ENCODE results near the gene TBC1D10A.

TBC1D10A gene

DNA sequence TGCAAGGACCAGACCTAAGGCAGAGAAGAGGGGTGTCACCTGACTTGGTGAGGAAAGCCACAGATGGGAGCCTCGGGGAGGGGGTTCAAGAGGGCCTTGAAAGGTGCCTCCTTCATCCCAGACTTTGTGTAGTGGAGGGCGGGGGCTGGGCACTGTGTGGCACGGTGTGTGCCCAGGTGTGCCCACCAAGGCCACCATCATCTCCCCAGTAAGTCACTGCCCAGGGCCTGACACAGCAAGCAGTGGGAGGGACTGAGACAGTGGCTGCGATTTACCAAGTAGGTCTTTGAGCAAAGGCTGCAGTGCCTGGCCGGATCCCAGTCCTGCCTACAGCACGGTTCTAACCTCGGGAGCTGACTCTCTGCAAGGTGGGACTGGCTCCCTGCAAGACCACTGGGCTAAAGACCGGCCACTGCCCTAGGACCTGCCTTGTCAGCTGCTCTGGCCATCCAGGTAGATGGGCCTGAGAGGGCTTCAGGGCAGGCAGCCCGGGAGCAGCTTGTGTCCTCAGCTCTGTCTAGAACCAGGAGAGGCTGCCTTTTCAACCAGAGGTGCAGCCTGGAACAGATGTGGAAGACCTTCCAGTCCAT, 61.5 kb downstream of the TBC1D10A start:
- no peak for DNase-seq

DNA sequence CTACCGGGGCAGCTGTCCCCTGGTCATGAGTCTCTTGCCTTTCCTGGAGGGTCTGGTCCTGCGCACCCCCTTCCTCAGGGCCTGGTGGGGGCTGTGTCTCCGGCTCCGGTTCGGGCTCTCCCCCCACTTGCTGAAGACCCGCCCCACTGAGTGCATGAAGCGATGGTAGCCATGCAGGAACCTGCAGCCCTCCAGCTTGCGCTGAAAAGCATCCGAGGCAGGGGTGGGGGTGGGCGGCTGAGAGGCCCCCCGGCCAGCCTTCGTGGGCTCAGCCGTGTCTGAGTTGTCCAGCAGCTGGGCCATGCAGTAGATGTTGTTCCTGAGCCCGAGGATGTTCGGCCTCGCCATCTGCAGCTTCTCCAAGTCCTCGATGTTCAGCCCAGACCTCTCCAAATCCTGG, 62.9 kb downstream of the TBC1D10A start:
- no peak for DNase-seq

DNA sequence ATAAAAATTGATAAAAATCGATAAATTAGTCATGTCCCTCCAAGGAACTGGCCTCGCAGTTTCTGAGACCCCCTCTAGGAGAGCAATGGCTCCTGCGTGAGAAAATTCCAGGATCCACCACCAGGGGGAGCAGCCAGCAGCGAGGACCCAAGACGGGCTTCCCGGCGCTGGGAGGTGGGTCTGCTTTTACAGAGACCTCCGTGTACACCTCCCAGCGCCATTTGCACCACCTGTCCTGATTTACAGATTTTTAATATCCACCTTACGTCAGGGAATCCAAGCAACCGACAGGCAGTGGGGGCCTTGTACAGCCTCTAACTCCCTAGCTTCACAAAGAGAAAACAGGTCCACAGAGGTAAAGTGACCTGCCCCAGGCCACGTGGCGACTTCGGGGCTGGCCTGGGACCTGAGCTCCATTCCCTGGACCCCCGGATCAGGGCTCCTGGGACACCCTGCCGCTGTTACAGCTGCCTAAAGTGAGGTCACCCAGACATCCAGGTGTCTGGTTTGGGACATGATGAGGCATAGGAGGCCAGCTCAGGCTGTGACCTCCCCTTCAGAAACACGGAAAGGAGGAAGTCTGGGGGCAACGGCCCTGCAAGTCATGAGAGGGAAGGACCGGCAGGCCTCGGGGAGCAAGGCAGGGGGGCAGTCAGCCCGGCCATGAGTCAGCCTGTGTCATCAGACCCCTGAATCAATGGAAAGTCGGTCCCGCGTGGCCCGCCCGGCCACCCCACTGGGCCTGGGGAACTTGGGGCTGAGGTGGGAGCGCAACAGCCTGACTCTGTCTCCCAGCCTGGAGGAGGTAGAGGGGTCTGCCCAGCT, 63.6 kb downstream of the TBC1D10A start:
- DNase-seq: peak; percentile 51 to 63

DNA sequence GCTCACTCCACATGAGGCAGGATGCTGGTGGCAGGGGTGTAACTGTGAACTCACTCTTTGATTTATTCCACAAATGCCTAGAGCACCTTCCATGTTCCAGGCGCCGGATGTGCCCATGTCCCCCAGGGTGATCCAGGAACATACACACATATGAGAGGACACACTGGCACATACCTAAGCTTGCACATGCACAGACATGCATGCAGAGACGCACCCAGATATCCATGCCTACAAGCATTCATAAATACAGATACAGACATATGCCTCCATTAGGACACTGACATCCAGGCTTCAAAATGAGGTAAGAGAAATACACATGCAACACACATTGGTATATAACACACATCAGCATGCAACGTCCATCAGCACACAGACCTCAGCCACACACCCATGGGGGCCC, 64.6 kb downstream of the TBC1D10A start:
- DNase-seq: no peak

DNA sequence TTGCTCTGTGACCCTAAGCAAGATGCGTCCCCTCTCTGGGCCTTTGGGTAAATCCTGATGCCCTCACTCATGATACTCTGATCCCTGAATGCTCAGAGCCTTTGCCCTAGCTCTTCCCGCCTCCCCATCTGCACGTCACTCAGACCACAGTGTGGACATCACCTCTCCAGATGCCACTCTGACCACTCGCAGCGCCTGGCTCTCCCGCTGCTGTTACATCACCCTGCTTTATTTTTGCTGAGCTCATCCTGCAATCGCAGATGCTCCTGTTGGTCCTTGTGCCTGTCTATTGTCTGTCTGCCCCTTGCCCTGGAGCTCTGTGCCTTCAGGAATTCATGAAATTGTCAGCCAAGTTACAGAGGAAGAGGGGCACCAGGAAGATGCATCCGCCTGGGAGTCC, 65.6 kb downstream of the TBC1D10A start:
- no peak for DNase-seq

DNA sequence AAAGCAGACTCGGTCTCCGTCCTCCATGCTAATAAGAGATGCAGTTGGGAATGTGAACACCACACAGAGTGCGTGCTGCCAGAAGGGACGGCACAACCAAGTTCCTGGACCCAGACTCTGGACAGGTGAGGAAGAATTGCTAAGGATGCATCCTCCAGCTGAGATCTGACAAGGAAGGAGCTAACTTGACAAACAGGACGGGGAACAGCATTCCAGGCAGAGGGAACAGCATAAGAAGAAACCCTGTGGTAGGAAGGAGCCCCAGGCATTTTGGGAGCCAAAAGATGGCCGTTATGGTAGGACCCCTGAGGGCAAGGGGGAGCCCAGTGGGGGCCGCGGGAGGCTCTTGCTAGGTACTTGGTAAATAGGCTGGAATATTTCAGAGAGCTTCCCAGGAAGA, 66.1 kb downstream of the TBC1D10A start:
- no peak for DNase-seq

DNA sequence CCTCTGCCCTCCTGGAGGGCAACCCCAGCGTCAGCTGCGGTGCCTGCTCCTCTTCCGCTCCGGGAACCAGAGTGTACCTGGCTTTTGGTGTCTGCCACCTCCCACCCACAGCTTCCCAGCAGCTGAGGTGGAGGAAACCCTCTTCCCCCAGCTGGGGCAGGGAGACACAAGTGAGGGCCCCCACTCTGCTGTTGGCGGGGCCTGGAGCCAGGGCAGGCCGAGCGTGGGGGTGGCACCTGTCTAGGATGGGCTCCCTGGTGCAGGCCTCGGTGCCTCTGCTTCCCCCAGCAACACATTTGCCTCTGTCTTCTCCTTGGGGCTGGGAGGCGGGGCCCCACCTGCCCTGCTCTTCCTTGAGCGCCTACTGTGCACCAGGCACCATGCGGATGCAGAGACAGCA, 66.5 kb downstream of the TBC1D10A start:
- no peak for DNase-seq

DNA sequence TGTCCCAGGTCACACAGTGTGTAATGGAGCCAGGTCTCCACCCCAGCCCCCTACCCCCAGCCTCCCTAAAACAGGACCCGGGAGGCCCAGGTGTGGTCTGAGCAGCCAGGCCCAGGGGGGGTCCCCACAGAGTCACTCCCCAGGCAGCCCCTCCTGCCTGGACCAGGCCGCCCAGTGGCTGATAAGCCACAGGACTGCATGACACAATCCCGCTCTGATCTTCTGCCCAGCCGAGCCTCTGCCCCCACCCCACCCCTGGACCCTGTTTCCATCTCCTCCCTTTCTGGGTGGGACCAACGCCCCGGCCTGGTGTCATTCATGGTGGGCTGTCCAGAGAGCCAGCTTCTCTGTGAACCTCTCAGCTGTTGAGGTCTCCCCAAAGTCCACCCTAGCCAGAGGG, 72.4 kb downstream of the TBC1D10A start:
- no peak for DNase-seq

DNA sequence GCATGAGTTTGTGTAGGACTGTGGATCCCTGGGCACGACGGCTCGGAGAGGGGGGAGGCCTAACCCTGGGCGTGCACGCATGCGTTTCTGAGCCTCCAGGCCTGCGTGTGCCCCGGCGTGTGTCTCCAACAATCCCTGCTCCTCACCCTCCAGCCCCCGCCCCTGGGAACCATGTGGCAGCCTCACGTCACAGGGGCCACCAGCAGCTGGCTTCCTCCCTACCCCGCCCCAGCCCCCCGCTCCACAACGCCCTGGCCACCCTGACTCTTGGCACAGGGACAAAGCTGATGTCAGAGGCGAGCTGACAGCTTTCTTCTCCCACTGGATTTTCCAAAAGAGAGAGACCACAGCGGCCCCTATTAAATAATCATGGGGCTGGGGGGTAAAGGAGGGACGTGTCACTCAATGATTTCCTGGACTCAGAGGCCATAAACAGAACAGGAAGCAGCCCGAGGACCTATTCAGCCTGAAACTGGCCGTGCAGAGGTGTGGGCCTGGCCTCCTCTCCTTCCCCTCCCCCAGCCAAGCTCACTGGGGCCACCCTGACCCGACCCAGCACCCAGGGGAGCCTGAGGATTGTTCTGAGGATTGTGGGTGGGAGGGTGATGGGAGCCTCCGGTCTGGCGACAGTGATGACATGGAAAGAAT, 73.4 kb downstream of the TBC1D10A start:
- peak in 1 of 2 experiments; percentile 17 for DNase-seq

DNA sequence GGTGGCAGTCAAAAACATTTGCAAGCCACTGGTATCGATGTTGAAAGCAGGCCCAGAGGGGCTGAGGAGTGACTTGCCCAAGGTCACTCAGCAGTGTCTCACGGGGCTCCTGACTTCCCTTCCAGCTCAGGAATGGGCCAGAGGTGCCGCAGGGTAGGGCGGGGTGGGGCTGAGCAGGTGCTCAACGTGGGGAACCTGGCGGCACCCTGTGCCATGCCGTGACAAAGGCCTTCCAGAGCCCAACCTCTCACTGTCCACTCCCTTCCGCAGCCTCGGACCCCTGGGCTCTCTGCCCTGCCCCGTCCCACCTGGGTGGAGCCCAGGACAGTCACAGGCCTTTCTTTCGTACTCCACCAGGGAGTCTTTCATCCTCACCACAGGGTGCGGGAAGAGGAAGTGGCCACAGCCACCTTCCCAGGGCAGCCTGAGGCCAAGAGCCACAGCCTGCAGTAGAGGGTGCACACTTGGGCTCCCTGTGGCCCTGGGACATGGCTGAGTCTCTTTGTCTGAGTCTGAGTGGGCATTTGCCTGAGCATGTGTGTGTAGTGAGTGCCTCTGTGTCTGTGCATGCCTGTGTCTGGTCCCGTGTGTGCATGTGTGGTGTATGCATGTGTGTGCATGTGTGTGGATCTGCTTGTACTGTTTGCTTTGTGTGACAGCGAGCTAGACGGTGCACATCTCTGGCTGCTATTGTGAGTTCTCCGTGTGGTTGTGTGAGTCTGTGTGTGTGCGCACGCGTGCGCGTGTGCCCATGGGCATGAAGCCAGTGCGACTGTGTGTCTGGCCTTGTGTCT, 74.1 kb downstream of the TBC1D10A start:
- DNase-seq: peak in 1 of 2 experiments; percentile 32

DNA sequence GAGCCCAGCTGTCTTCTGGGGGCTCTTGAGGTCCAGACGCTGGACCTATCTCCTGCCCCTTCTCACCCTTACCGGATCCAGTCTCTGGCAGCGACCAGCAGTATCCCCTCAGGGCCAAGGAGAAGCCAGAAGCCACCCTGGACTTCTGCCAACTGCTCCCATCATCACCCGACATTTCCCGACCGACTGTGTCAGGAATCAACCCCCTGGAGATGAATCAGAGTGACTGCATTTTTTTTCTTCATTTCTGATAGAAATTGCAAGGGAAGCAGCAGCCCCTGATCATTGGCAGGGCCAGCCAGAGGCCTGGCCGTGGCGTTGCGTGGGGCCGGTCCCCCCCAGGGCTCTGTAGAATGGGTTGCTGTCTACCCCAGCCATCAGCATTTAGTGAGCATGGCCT, 75.0 kb downstream of the TBC1D10A start:
- DNase-seq: no peak

DNA sequence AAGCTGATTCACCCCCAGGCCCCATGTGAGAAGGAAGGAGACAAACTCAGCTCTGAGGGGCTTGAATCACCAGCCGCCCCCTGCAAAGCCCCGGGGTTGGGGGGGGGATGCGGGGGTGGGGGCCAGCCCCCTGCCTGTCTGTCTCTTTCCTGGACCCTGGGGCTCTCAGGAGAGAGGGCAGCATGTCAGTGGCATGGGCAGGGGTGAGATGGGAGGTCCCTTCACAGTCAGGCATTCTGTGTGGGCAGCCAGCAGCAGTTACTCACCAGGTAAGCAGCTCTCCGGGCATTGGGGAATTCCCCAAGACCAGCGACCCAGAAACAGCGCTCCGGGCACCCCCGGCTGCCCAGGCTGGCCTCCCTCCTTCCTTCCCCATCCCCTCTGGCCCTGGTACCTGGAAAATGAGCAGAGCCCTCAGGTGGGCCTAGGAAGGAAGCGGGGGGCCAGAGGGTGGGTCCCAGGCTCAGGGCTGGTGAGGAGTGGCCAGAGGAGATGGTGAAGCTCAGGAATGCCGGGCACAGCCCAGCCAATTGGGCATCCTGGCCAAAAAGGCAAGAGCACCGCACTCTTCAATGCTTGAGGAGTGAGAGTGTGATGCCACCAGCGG, 76.0 kb downstream of the TBC1D10A start:
- DNase-seq: no peak

DNA sequence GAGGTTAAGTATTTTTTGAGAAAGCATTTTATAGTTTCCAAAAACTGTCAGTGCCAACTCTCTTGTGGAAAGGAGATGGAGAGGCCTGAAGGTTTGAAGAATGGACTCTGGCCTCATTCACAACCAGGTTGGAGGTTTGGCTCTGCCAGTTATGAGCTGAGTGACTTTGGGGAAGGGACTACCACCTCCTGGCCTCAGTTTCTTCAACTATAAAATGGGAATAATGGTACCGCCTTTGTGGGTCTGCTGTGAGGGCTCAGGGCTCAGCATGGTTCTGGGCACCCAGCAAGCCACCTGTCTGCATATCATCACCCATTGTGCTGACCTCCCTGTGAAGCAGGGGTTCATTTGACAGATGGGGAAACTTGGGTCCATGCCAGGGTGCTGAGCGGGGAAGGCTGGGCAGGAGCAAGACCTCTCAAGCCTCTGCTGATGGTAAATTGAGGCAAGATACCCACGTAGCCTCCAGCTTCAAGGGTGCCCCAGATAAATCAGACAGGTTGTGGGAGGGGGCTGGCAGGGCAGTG, 76.6 kb downstream of the TBC1D10A start:
- DNase-seq: no peak

DNA sequence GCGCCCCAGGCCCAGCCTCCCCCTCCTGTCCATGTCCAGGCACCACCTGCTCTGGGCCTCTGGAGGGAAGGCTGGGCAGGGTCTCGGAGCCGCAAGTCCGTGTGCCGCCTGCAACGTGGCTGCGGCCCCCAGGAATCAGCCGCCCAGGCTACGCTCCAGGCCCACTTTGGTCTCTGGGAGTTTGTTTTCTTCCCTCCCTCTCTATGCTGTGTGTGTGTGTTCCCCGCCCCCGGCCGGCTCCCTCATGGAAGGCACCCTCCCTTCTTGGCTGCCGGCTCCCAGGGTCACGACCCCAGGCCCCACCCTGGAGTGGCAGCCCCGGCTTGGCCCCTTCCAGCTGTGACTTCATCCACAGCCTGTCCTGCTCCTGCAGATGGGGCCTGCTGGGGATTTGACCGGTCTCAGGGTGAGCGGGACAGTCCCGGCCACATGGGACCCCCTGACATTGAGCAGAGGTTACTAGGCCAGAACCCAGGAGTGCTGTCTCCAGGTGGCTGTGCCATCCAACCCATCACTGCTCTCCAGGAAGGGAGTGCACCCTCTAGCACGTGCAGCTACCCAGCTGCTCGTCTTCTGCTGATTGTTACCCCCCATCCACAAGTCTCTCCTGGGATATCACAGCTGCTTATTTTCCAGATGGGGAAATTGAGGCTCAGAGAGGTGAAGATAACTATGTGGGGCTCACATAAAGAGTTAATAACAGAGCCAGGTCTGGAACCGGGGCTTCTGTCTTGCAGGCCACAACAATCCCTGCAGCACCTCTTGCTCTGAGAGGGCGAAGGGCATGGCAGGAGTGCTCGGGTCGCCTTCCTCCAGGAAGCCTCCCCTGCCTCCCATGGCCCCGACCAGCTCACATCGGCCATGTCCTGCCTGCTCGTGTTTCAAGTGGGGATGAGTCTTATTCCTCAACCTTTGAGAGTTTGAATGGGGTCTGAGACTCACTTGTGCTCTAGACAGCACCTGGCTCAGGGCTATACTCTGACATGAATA, 77.4 kb downstream of the TBC1D10A start:
- no peak for DNase-seq

DNA sequence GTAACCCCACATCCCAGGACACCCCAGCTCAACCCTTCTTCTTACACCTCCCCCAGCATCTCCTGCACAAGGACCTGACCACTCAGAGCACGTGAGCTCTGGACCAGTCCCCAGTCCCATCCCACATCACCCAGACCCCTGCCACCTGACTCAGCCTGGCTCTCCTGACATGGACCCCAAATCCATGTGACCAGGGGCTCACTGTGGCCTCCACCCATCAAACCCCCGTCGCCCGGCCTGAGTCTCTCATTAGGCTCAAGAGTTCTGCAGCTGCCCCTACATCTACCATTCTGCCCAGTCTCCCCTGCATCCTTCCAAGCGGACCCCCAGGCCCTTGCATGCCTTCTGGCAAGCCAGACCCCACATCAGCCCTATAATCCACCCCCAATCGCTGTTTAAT, 78.3 kb downstream of the TBC1D10A start:
- no peak for DNase-seq

DNA sequence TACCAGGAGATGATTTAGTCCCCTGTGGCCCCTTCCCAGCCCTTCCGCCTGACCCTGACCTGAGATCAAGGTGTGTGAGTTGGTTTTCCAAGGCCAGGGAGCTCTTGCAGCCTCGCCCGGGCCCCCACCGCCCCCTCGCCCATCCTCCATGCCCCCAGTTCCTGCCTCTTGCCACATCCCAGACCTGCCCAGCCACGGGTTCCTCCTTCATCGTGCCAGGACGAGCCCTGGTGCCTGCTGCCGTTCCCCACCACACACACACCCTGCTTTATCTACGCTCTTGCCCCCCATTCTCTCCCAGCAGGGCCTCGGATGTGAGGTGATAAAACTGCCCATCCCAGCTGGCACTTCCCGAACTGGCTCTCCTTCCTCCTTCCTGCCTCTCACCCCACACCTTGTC, 78.8 kb downstream of the TBC1D10A start:
- DNase-seq: no peak

DNA sequence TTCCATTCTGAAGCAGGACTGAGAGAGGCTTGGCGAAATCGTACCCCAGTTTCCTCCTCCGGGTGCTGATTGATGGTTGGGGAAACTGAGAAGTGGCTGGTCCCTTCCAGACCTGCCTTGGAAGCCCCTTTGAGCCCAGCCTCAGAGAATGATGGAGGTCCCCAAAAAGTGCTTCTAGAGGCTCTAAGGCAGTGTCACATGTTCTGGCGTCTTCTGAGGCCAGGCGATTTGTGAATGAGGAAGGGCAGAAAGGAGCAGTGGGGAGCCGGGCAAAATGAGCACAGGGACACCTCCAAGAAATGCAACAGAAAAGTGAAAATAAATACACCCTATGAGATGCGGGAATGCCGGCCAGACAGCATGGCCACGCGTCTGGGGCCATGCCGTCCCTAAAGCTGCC, 79.2 kb downstream of the TBC1D10A start:
- DNase-seq: no peak

DNA sequence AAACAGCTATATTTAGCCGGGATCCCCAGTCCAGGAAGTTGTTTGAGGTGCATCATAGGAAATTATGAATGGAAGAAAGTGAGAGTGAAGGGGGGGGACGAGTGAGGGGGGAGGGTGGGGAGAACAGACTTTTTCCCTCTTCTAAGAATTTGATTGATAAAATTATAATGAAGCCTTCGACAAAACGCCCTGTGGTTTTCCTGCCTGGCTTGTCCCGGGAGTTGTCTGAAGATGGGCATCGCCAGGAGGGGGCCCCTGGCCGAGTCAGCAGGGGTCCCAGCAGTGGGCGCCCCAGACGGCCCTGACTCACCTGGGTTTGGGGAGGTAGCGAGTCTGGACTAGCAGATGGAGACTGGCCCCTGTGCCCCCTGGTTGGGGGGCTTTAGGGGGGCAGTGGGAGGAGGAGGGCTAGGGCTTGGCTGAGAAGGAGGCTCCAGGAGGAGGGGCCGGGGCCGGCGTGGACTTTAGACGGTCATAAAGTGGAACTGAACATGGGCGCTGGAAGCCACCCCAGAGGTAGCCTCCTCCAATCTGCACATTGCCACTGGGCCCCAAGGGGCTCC, 79.8 kb downstream of the TBC1D10A start:
- no peak for DNase-seq

DNA sequence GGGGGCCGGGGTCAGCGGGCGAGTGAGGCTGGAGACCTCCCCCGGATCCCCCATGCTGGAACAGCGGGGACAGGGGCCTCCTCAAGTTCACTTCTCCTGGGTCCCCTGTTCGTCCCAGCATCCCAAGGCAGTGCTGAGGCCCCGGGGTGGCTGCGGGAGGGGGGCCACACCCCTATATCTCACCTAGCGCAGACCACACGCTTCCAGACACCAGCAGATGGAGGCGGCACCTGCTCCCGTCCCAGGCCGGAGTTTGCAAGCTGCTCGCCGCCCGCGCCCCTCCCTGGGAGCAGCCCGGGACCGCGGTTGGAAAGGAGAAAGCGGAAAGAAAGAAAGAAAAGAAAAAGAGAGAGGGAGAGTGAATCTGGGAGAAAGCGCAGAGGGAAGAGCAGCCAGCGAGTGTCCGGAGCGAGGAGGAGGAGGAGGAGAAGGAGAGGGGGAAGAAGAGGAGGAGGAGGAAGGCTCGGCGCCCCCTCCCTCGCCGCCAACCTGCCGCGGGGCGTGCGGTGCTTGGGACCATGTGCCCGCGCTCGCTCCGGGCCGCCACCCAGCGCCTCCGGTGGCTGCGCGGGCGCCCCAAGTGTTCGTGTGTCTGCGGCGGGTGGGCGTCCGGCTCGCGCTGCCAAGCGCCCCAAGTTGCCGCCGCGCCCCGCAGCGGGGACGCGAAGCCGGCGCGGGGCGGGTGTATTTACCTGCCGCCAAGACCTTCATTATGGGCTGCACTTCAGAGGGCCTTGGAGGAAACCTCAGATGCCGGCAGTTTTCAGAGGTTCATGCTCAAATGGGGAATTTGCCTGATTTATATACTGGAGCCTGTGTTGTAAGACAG, 80.5 kb downstream of the TBC1D10A start, which contains the start of gene LIF:
Gene LIF, minus strand, starts transcription at position 775 of the 829 bp plus-strand sequence. Its CDS starts 64 bp downstream, at position 711.
- DNase-seq: no peak
